ENCODE data around the gene RNF5. TPM values are rescaled to one million over a fixed set of nuclear protein-coding genes. Genes with fewer than 3 reads are reported as not detected.
A peak's percentile ranks its signal among the peaks of the same experiment; 100 is the strongest.

Gene RNF5
- total RNA-seq, 1 experiment from 2014 or later = 114 TPM

DNA sequence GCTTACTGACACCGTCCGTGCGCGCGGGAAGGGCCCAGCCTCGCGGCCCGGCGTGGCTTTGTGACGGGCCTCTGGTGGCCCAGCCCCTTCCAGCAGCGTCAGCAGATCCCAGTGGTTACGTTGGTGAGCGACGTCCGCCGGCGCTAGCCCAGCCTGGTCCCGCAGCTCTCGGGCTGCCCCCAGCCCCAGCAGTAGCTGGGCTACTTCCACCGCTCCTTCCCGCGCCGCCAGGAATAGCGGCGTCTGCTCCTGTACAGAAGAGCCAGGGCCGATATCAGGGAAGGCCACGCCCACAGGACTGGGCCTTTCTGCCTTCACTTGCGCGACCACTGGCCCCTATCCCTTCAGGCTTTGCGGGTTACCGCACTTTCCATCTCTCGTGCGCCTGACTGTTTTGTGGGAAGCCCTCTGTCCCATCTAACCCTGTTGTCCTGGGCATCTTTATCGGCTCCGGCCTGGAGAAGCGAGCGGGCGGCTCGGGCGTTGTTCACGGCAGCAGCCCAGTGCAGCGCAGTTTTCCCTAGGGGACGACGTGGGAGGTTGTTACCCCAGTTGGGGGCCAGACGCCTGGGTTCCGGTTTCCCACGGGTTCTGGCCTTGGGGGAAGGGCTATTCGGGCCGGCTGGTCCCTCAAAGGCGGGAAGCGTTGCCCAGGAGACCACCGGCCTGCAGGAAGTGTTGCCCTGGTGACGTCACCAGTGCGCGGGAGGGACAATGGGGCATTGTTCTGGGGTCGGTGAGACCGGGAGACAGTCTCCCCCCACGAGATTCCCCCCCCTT is 17.9 kb downstream of the RNF5 start (continued):
- TF ChIP-seq, protein P1, sequence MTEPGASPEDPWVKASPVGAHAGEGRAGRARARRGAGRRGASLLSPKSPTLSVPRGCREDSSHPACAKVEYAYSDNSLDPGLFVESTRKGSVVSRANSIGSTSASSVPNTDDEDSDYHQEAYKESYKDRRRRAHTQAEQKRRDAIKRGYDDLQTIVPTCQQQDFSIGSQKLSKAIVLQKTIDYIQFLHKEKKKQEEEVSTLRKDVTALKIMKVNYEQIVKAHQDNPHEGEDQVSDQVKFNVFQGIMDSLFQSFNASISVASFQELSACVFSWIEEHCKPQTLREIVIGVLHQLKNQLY (CRISPR knock-in tag; IDR thresholded peaks at IDR 0.05) = 0 out of 2 replicates have a peak, but pooled peaks have one; percentile 68
- TF ChIP-seq, protein P2, sequence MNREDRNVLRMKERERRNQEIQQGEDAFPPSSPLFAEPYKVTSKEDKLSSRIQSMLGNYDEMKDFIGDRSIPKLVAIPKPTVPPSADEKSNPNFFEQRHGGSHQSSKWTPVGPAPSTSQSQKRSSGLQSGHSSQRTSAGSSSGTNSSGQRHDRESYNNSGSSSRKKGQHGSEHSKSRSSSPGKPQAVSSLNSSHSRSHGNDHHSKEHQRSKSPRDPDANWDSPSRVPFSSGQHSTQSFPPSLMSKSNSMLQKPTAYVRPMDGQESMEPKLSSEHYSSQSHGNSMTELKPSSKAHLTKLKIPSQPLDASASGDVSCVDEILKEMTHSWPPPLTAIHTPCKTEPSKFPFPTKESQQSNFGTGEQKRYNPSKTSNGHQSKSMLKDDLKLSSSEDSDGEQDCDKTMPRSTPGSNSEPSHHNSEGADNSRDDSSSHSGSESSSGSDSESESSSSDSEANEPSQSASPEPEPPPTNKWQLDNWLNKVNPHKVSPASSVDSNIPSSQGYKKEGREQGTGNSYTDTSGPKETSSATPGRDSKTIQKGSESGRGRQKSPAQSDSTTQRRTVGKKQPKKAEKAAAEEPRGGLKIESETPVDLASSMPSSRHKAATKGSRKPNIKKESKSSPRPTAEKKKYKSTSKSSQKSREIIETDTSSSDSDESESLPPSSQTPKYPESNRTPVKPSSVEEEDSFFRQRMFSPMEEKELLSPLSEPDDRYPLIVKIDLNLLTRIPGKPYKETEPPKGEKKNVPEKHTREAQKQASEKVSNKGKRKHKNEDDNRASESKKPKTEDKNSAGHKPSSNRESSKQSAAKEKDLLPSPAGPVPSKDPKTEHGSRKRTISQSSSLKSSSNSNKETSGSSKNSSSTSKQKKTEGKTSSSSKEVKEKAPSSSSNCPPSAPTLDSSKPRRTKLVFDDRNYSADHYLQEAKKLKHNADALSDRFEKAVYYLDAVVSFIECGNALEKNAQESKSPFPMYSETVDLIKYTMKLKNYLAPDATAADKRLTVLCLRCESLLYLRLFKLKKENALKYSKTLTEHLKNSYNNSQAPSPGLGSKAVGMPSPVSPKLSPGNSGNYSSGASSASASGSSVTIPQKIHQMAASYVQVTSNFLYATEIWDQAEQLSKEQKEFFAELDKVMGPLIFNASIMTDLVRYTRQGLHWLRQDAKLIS (CRISPR knock-in tag; IDR thresholded peaks at IDR 0.05; ENCODE audit: borderline replicate concordance) = peak; percentile 49; the same call in 1 of the 2 replicates
- TF ChIP-seq TEAD1 (CRISPR knock-in tag; IDR thresholded peaks at IDR 0.05) = no peak
- no peak for TF ChIP-seq IRF2 (CRISPR knock-in tag; IDR thresholded peaks at IDR 0.05; ENCODE audit: borderline replicate concordance, low read depth)
- TF ChIP-seq, protein P3, sequence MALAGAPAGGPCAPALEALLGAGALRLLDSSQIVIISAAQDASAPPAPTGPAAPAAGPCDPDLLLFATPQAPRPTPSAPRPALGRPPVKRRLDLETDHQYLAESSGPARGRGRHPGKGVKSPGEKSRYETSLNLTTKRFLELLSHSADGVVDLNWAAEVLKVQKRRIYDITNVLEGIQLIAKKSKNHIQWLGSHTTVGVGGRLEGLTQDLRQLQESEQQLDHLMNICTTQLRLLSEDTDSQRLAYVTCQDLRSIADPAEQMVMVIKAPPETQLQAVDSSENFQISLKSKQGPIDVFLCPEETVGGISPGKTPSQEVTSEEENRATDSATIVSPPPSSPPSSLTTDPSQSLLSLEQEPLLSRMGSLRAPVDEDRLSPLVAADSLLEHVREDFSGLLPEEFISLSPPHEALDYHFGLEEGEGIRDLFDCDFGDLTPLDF (CRISPR knock-in tag; IDR thresholded peaks at IDR 0.05) = 0 out of 2 replicates have a peak, but pooled peaks have one; percentile 62
- peak; percentile 2; the same call in 1 of the 2 replicates for TF ChIP-seq NFE2L1 (CRISPR knock-in tag; IDR thresholded peaks at IDR 0.05)
- peak; percentile 75; the same call in 1 of the 2 replicates for TF ChIP-seq CREB1 (CRISPR knock-in tag; IDR thresholded peaks at IDR 0.05)
- no peak for TF ChIP-seq TCF7 (CRISPR knock-in tag; IDR thresholded peaks at IDR 0.05; ENCODE audit: low read depth)
- TF ChIP-seq, protein P4, sequence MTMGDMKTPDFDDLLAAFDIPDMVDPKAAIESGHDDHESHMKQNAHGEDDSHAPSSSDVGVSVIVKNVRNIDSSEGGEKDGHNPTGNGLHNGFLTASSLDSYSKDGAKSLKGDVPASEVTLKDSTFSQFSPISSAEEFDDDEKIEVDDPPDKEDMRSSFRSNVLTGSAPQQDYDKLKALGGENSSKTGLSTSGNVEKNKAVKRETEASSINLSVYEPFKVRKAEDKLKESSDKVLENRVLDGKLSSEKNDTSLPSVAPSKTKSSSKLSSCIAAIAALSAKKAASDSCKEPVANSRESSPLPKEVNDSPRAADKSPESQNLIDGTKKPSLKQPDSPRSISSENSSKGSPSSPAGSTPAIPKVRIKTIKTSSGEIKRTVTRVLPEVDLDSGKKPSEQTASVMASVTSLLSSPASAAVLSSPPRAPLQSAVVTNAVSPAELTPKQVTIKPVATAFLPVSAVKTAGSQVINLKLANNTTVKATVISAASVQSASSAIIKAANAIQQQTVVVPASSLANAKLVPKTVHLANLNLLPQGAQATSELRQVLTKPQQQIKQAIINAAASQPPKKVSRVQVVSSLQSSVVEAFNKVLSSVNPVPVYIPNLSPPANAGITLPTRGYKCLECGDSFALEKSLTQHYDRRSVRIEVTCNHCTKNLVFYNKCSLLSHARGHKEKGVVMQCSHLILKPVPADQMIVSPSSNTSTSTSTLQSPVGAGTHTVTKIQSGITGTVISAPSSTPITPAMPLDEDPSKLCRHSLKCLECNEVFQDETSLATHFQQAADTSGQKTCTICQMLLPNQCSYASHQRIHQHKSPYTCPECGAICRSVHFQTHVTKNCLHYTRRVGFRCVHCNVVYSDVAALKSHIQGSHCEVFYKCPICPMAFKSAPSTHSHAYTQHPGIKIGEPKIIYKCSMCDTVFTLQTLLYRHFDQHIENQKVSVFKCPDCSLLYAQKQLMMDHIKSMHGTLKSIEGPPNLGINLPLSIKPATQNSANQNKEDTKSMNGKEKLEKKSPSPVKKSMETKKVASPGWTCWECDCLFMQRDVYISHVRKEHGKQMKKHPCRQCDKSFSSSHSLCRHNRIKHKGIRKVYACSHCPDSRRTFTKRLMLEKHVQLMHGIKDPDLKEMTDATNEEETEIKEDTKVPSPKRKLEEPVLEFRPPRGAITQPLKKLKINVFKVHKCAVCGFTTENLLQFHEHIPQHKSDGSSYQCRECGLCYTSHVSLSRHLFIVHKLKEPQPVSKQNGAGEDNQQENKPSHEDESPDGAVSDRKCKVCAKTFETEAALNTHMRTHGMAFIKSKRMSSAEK (CRISPR knock-in tag; IDR thresholded peaks at IDR 0.05; ENCODE audit: borderline replicate concordance) = peak; percentile 80; the same call in 1 of the 2 replicates
- TF ChIP-seq, protein P5, sequence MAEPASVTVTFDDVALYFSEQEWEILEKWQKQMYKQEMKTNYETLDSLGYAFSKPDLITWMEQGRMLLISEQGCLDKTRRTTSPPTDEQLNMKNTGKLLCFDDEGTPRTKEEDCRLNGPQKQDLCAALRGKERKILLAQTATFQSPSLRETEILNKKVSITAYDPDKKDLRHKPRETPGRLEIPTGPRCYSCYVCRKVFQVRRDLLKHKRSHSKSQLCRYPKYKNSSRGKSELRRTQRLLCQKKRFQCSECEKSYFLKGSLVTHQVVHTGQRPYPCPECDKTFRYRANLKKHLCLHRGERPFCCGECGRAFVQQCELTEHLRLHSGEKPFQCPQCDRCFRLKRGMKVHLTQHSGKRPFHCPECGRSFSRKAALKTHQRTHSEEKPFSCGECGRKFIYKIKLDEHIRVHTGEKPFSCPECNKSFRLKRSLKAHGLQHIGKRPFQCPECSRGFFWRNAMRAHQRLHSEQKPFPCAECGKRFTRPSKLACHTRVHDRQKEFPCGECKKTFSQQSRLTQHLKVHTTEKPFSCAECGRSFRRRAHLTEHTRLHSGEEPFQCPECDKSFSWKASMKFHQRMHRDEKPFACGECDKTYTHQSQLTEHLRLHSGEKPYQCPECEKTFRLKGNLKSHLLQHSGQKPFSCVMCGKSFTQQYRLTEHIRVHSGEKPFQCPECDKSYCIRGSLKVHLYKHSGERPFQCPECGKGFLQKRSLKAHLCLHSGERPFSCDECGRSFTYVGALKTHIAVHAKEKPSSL (CRISPR knock-in tag; conservative IDR thresholded peaks at IDR 0.05) = no peak
- TF ChIP-seq SMAD4 (CRISPR knock-in tag; IDR thresholded peaks at IDR 0.05) = 0 out of 2 replicates have a peak, but pooled peaks have one; percentile 27
- no peak for TF ChIP-seq FOXJ3 (CRISPR knock-in tag; IDR thresholded peaks at IDR 0.05; ENCODE audit: borderline replicate concordance)
- 0 out of 2 replicates have a peak, but pooled peaks have one; percentile 7 for TF ChIP-seq ZBTB21 (CRISPR knock-in tag; IDR thresholded peaks at IDR 0.05; ENCODE audit: borderline replicate concordance)
- peak; percentile 91 for TF ChIP-seq CREM (CRISPR knock-in tag; IDR thresholded peaks at IDR 0.05)
- TF ChIP-seq, protein P6, sequence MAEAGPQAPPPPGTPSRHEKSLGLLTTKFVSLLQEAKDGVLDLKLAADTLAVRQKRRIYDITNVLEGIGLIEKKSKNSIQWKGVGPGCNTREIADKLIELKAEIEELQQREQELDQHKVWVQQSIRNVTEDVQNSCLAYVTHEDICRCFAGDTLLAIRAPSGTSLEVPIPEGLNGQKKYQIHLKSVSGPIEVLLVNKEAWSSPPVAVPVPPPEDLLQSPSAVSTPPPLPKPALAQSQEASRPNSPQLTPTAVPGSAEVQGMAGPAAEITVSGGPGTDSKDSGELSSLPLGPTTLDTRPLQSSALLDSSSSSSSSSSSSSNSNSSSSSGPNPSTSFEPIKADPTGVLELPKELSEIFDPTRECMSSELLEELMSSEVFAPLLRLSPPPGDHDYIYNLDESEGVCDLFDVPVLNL (CRISPR knock-in tag; IDR thresholded peaks at IDR 0.05; ENCODE audit: borderline replicate concordance, low read depth) = peak; percentile 83; the same call in 1 of the 2 replicates
- 0 out of 2 replicates have a peak, but pooled peaks have one; percentile 46 for TF ChIP-seq EMX1 (CRISPR knock-in tag; IDR thresholded peaks at IDR 0.05)
- TF ChIP-seq, protein P7, sequence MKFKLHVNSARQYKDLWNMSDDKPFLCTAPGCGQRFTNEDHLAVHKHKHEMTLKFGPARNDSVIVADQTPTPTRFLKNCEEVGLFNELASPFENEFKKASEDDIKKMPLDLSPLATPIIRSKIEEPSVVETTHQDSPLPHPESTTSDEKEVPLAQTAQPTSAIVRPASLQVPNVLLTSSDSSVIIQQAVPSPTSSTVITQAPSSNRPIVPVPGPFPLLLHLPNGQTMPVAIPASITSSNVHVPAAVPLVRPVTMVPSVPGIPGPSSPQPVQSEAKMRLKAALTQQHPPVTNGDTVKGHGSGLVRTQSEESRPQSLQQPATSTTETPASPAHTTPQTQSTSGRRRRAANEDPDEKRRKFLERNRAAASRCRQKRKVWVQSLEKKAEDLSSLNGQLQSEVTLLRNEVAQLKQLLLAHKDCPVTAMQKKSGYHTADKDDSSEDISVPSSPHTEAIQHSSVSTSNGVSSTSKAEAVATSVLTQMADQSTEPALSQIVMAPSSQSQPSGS (CRISPR knock-in tag; IDR thresholded peaks at IDR 0.05; ENCODE audit: borderline replicate concordance, low read depth) = peak; percentile 11; the same call in 1 of the 2 replicates
- TF ChIP-seq ZNF671 (CRISPR knock-in tag; IDR thresholded peaks at IDR 0.05) = no peak
- 0 out of 2 replicates have a peak, but pooled peaks have one; percentile 42 for TF ChIP-seq NR2C2 (CRISPR knock-in tag; IDR thresholded peaks at IDR 0.05)
- TF ChIP-seq ETV6 (CRISPR knock-in tag; IDR thresholded peaks at IDR 0.05) = 0 out of 2 replicates have a peak, but pooled peaks have one; percentile 85
